ENCODE measurements around the gene RHOG. TPM values are rescaled to one million over a fixed set of nuclear protein-coding genes. Genes with fewer than 3 reads are reported as not detected.

The RHOG gene
- total RNA-seq, 1 donor from 2014 or later = 25.0 TPM

DNA sequence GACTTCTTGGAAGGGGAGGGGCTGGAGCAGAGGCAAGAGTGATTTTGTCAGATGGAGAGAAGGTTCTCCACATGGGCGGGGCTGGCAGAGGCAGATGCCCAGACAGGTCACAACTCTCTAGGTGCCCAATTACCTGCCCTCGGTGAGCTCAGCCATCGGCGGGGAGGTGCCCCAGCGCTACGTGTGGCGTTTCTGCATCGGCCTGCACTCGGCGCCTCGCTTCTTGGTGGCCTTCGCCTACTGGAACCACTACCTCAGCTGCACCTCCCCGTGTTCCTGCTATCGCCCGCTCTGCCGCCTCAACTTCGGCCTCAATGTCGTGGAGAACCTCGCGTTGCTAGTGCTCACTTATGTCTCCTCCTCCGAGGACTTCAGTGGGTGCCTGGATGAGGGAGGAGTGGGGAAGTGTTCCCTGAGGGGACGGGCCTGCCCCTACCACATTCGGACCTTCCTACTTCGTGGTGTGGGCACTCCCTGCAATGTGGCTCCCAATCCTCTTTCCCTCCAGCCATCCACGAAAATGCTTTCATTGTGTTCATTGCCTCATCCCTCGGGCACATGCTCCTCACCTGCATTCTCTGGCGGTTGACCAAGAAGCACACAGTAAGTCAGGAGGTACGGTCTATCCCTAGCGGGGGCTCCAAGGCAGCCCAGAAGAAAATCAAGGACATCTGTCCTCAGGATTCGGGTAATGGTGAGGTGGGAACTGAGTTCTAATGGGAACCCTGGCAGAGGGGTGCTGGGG is 16.8 kb downstream of the RHOG start:
- H3K36me3 Mint-ChIP-seq (ENCODE audit: insufficient read depth) = peaks cover 7% of the 10 kb centered on the region

DNA sequence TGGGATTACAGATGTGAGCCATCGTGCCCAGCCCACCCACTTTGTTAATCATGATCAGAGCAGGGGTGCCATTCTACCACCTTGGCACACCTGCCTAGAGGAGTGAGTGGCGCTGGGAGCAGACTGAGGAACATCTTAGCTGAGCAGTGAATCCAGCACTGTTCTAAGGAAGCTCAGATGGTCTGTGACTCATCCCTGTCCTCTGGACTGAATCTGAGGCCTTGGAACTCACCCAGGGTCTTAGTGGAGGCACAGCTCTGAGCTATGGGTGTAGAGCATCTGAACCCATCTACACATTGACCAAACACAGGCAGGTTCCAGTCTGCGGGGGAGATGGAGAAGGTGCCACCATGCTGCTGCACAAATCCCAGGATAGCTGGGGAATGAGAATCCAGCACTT is 17.5 kb downstream of the RHOG start:
- Mint-ChIP-seq H3K36me3 (ENCODE audit: insufficient read depth) (peaks cover 7% of the 10 kb centered on the region), H3K4me3 (ENCODE audit: low read depth) (no peak overlapping the region), H3K27me3 (no peaks in the 10 kb centered on the region), H3K27ac (no peak overlapping the region), H3K9me3 (ENCODE audit: low read depth) (no peaks in the 10 kb centered on the region), H3K4me1 (ENCODE audit: low read depth) (no peaks in the 10 kb centered on the region)
- DNase-seq (ENCODE audit: low spot score, unreplicated experiment) = no peak
- TF ChIP-seq, protein P1, sequence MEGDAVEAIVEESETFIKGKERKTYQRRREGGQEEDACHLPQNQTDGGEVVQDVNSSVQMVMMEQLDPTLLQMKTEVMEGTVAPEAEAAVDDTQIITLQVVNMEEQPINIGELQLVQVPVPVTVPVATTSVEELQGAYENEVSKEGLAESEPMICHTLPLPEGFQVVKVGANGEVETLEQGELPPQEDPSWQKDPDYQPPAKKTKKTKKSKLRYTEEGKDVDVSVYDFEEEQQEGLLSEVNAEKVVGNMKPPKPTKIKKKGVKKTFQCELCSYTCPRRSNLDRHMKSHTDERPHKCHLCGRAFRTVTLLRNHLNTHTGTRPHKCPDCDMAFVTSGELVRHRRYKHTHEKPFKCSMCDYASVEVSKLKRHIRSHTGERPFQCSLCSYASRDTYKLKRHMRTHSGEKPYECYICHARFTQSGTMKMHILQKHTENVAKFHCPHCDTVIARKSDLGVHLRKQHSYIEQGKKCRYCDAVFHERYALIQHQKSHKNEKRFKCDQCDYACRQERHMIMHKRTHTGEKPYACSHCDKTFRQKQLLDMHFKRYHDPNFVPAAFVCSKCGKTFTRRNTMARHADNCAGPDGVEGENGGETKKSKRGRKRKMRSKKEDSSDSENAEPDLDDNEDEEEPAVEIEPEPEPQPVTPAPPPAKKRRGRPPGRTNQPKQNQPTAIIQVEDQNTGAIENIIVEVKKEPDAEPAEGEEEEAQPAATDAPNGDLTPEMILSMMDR (IDR thresholded peaks at IDR 0.05; ENCODE audit: unreplicated experiment) = no peak

More for the DNA sequence above, 16.8 kb downstream of the RHOG start:
- no peaks in the 10 kb centered on the region for H3K27me3 Mint-ChIP-seq
- no peak for DNase-seq (ENCODE audit: low spot score, unreplicated experiment)
- peak overlapping the region; percentile 39 for H3K27ac Mint-ChIP-seq
- H3K4me1 Mint-ChIP-seq (ENCODE audit: low read depth) = no peaks in the 10 kb centered on the region
- TF ChIP-seq, protein P1 (IDR thresholded peaks at IDR 0.05; ENCODE audit: unreplicated experiment) = no peak
- H3K9me3 Mint-ChIP-seq (ENCODE audit: low read depth) = no peaks in the 10 kb centered on the region
- no peak overlapping the region for H3K4me3 Mint-ChIP-seq (ENCODE audit: low read depth)

DNA sequence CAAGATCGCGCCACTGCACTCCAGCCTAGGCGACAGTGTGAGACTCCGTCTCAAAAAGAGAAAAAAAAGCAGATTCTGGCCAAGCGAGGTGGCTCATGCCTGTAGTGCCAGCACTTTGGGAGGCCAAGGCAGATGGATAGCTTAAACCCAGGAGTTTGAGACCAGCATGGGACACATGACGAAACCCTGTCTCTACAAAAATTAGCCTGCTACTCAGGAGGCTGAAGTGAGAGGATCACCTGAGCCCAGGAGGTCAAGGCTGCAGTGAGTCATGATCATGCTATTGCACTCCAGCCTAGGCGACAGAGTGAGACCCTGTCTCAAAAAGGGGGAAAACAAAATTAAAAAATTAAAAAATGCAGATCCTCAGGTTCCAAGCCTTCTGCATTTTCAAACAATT is 18.4 kb downstream of the RHOG start:
- Mint-ChIP-seq H3K4me1 (ENCODE audit: low read depth) (no peaks in the 10 kb centered on the region), H3K36me3 (ENCODE audit: insufficient read depth) (peaks cover 5% of the 10 kb centered on the region), H3K9me3 (ENCODE audit: low read depth) (no peaks in the 10 kb centered on the region), H3K27me3 (no peaks in the 10 kb centered on the region), H3K27ac (no peak overlapping the region), H3K4me3 (ENCODE audit: low read depth) (no peak overlapping the region)
- no peak for DNase-seq (ENCODE audit: low spot score, unreplicated experiment)
- TF ChIP-seq, protein P1 (IDR thresholded peaks at IDR 0.05; ENCODE audit: unreplicated experiment) = no peak

DNA sequence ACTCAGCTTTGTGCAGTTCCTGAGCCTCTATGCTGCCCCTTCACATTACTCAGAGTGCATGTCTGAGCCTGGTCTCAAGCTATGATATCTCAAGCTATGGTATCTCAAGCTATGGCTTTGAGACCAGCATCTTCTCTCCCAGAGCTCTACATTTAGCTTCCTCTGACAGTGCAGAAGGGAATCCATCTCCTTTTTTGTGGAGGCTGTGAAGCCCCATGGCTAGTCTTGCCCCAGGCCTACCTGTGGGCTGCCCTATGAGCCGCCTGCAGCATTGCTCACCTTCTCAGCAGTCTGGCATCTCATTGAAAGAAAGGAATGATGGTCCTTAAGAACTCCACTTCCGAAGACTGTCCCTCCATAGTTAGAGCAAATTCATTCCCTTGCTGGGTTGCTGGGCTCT is 19.8 kb downstream of the RHOG start:
- no peak for DNase-seq (ENCODE audit: low spot score, unreplicated experiment)
- no peaks in the 10 kb centered on the region for H3K27me3 Mint-ChIP-seq
- TF ChIP-seq, protein P1 (IDR thresholded peaks at IDR 0.05; ENCODE audit: unreplicated experiment) = no peak
- no peak overlapping the region for H3K27ac Mint-ChIP-seq
- H3K36me3 Mint-ChIP-seq (ENCODE audit: insufficient read depth) = peaks cover 3% of the 10 kb centered on the region
- H3K4me1 Mint-ChIP-seq (ENCODE audit: low read depth) = peaks cover 4% of the 10 kb centered on the region
- no peaks in the 10 kb centered on the region for H3K9me3 Mint-ChIP-seq (ENCODE audit: low read depth)
- H3K4me3 Mint-ChIP-seq (ENCODE audit: low read depth) = no peak overlapping the region

DNA sequence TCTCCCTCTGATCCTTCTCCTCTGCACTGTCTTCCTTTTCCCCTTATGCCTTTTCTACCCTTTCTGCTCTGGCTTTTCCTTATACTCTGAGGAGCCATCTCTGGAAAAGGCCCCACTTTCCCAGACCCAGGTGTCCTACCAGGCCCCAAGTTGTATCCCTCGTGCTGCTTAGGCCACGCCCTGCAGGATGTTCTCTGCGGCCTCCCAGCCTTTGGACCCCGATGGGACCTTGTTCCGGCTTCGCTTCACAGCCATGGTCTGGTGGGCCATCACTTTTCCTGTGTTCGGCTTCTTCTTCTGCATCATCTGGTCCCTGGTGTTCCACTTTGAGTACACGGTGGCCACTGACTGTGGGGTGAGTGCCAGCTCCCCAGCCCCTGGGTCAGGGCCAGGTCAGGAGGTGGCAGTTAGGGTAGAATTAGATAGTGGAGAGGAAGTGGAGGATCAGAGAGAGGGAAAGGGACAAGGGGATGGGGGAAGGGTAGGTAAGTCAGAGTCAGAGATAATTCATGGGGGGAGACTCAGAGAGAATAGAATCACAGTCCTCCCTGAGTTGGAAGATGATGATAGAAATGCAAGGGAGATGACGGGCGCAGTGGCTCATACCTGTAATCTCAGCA is 23.5 kb downstream of the RHOG start:
- no peak for DNase-seq (ENCODE audit: low spot score, unreplicated experiment)
- H3K27ac Mint-ChIP-seq = no peak overlapping the region
- no peak overlapping the region for H3K4me3 Mint-ChIP-seq (ENCODE audit: low read depth)
- H3K4me1 Mint-ChIP-seq (ENCODE audit: low read depth) = peaks cover 6% of the 10 kb centered on the region
- TF ChIP-seq, protein P1 (IDR thresholded peaks at IDR 0.05; ENCODE audit: unreplicated experiment) = no peak
- no peaks in the 10 kb centered on the region for H3K36me3 Mint-ChIP-seq (ENCODE audit: insufficient read depth)
- no peaks in the 10 kb centered on the region for H3K27me3 Mint-ChIP-seq
- no peaks in the 10 kb centered on the region for H3K9me3 Mint-ChIP-seq (ENCODE audit: low read depth)
